GM12878 (cell line): ENCODE measurements around the gene TM9SF4. TPM values are rescaled to one million over a fixed set of nuclear protein-coding genes. Genes with fewer than 3 reads are reported as not detected.

Source experiments
- ATAC-seq: fragments of 200-7000 bp; cut with Tn5 transposase; 3 replicates; pipeline ENCODE4 v1.9.1; 2020; ENCODE audit warnings: mild to moderate bottlenecking, moderate library complexity
- BruUV-seq: library from RNA; stranded (reverse); fragments of 400-500 nt; replicated peaks from 2 replicates; lab custom pipeline; 2021; lab: Mats Ljungman, UMichigan
- CTCF ChIA-PET: fragments of 300-600 bp; sonication (Branson Sonifier 250); formaldehyde crosslinking; extraction: SDS; loops from one replicate; lab custom pipeline; 2021; ENCODE audit warnings: inconsistent platforms; lab: Yijun Ruan, JAX
- POLR2A ChIA-PET: fragments of 350-600 bp; formaldehyde crosslinking; extraction: SDS; loops from one replicate; lab custom pipeline; 2021; ENCODE audit warnings: inconsistent platforms; lab: Charles Lee
- RAD21 ChIA-PET: fragments of 300-600 bp; sonication (Branson Sonifier 250); formaldehyde crosslinking; loops from one replicate; lab custom pipeline; 2023; ENCODE audit warnings: antibody characterized with exemption; ENCODE audit not compliant: unreplicated experiment; lab: Charles Lee
- SMC1A ChIA-PET: fragments of 300-600 bp; sonication (Branson Sonifier 250); formaldehyde crosslinking; loops from one replicate; lab custom pipeline; 2023; ENCODE audit not compliant: unreplicated experiment, uncharacterized antibody; lab: Charles Lee
- DNase-seq: peaks from one replicate; pipeline ENCODE4 v3.0.0-alpha.2; 2011; ENCODE audit warnings: low read depth, low spot score
- FAIRE-seq: peaks from 3 replicates; lab custom pipeline; 2011; peaks lifted over from hg19 to GRCh38; lab: Jason Lieb, UNC
- H2AFZ ChIP-seq: 2 replicates; pipeline ENCODE4 v1.6.0; 2011; ENCODE audit warnings: low read depth, low read length, control low read depth; ENCODE audit not compliant: control insufficient read depth
- H3K27ac ChIP-seq: 2 replicates; pipeline ENCODE4 v1.5.1; 2011; ENCODE audit warnings: control low read depth; ENCODE audit not compliant: control insufficient read depth, insufficient read depth
- H3K27me3 ChIP-seq, 2 experiments: replicated peaks in 1 of 2; 2 replicates each; pipeline versions ENCODE4 v1.6.0 to v1.6.1; 2011; ENCODE audit warnings: low read length in 1 of 2; ENCODE audit not compliant: control insufficient read depth in 2 of 2, insufficient read depth in 2 of 2
- H3K36me3 ChIP-seq, 2 experiments: 2 replicates each; pipeline ENCODE4 v1.5.1; 2011; ENCODE audit warnings: low read length in 1 of 2; ENCODE audit not compliant: control insufficient read depth in 2 of 2, insufficient read depth in 2 of 2
- H3K4me1 ChIP-seq: 2 replicates; pipeline ENCODE4 v1.6.1; 2011; ENCODE audit warnings: mild to moderate bottlenecking, low read length, moderate library complexity, mixed read lengths; ENCODE audit not compliant: control insufficient read depth, insufficient read depth
- H3K4me2 ChIP-seq: 2 replicates; pipeline ENCODE4 v1.6.0; 2011; ENCODE audit warnings: control low read depth; ENCODE audit not compliant: control insufficient read depth, insufficient read depth
- H3K4me3 ChIP-seq: fragments of 200-600 bp; sonication (generic); 2 replicates; pipeline ENCODE4 v1.5.1; 2016
- H3K79me2 ChIP-seq: 2 replicates; pipeline ENCODE4 v1.6.0; 2011; ENCODE audit warnings: low read length; ENCODE audit not compliant: control insufficient read depth, insufficient read depth
- H3K9ac ChIP-seq: 2 replicates; pipeline ENCODE4 v1.8.0; 2011; ENCODE audit warnings: low read length, control low read depth, mixed read lengths; ENCODE audit not compliant: control insufficient read depth, insufficient read depth
- H3K9me3 ChIP-seq: replicated peaks from 3 replicates; pipeline ENCODE4 v1.5.1; 2011; ENCODE audit warnings: mild to moderate bottlenecking, low read length; ENCODE audit not compliant: control insufficient read depth, insufficient read depth
- H4K20me1 ChIP-seq: 2 replicates; pipeline ENCODE4 v1.6.0; 2011; ENCODE audit not compliant: control insufficient read depth, insufficient read depth
- ETV6 ChIP-seq, 2 experiments: fragments of 450-650 bp in 1 of 2; IDR thresholded peaks in 1 of 2; conservative IDR thresholded peaks in 1 of 2; 2 replicates each; pipeline ENCODE4 v1.6.1; 2014; ENCODE audit warnings: antibody characterized with exemption in 1 of 2, borderline replicate concordance in 1 of 2, low read depth in 1 of 2, mild to moderate bottlenecking in 1 of 2, moderate library complexity in 1 of 2
- GABPA ChIP-seq: IDR thresholded peaks from 2 replicates; pipeline ENCODE4 v1.6.1; 2014; ENCODE audit warnings: antibody characterized with exemption, low read depth, mild to moderate bottlenecking, inconsistent platforms
- NFIC ChIP-seq: IDR thresholded peaks from 2 replicates; pipeline ENCODE4 v1.6.1; 2012; ENCODE audit warnings: low read depth, mild to moderate bottlenecking, inconsistent platforms, low read length, moderate library complexity
- NFYB ChIP-seq: IDR thresholded peaks from 2 replicates; pipeline ENCODE4 v1.6.1; 2011; ENCODE audit warnings: low read depth, mild to moderate bottlenecking, low read length, improper control_type of control experiment, moderate library complexity; ENCODE audit not compliant: insufficient read depth
- TCF7 ChIP-seq: IDR thresholded peaks from 2 replicates; pipeline ENCODE4 v1.6.1; 2014; ENCODE audit warnings: antibody characterized with exemption, borderline replicate concordance
- WRNIP1 ChIP-seq: IDR thresholded peaks from 2 replicates; pipeline ENCODE4 v1.6.1; 2011; ENCODE audit warnings: low read depth, low read length, improper control_type of control experiment, borderline replicate concordance
- YBX1 ChIP-seq: fragments of 450-650 bp; IDR thresholded peaks from 2 replicates; pipeline ENCODE4 v1.6.1; 2016; ENCODE audit warnings: antibody characterized with exemption
- WGBS: methylation state at CpG from one replicate; pipeline ENCODE4 v1.1.6; 2016; ENCODE audit warnings: low lambda C conversion rate; ENCODE audit not compliant: insufficient replicate concordance, insufficient coverage; ENCODE audit errors: missing lambda C conversion rate; 5-methylcytosine and 5-hydroxymethylcytosine counted together
- in situ Hi-C: fragments of 300-500 bp; cut with MboI; formaldehyde crosslinking; loops from 9 replicates; pipeline ENCODE4 v1.14.3; 2018; ENCODE audit warnings: mixed read lengths
- intact Hi-C: fragments of 100-400 bp; cut with micrococcal nuclease; formaldehyde crosslinking; loops from one replicate; pipeline ENCODE4 v1.14.2; 2022; ENCODE audit not compliant: unreplicated experiment
- polyA plus RNA-seq, 11 experiments: library from polyadenylated mRNA; depleted of rRNA in 4 of 11; unstranded in 6 of 11; stranded (reverse) in 5 of 11; fragments of >200 nt; fragmentation: Nextera tagmentation in 4 of 11; fragmentation: Illumina TruSeq in 1 of 11; extraction: Ambion mirVana in 4 of 11; extraction: Trizol in 1 of 11; gene quantifications; 1 replicate in 1 of 11; 2 replicates in 10 of 11; pipeline versions ENCODE4 v1.2.1 to v1.2.3, GENCODE V29; 2011 to 2016; ENCODE audit warnings: inconsistent platforms in 2 of 11, missing spikeins in 2 of 11, low read depth in 1 of 11
- total RNA-seq, 4 experiments: library from RNA; depleted of rRNA in 3 of 4; stranded (reverse); fragments of >200 nt in 3 of 4; fragmentation: Illumina TruSeq in 1 of 4; extraction: Trizol in 1 of 4; gene quantifications; 2 replicates each; pipeline versions ENCODE4 v1.2.1 to v1.2.3, GENCODE V29; 2013 to 2021
- TF ChIP-seq, protein P1 (sequence below): fragments of 450-650 bp; formaldehyde crosslinking; IDR thresholded peaks from 2 replicates; pipeline ENCODE4 v1.4.0; 2022; ENCODE audit warnings: mild to moderate bottlenecking, moderate library complexity
- TF ChIP-seq, protein P2 (sequence below): fragments of 450-650 bp; IDR thresholded peaks from 2 replicates; pipeline ENCODE4 v1.6.1; 2017; ENCODE audit warnings: borderline replicate concordance

The TM9SF4 gene
- total and polyA plus RNA-seq, 10 of the 15 experiments (the other 5 are each of a cell fraction or from before 2014, with no cell fraction given), result 8.5 to 47.8 (median 24.3) TPM

DNA sequence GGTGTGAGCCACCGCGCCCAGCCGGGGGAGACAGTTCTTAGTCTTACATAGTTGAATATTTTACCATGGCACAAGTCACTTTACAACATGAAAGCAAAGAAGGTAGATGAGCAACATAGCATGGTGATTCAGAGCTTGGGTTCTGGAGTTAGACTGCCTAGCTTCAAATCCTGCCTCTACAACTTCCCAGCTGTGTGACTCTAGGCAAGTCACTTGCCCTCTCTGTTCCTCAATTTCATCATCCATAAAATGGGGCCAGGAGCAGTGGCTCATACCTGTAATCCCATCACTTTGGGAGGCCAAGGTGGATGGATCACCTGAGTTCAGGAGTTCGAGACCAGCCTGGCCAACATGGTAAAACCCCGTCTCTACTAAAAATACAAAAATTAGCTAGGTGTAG, 31.2 kb upstream of the TM9SF4 start:
- no peaks in the 10 kb centered on the region for H3K79me2 ChIP-seq
- ATAC-seq (no peak), FAIRE-seq (no peak), DNase-seq (no peak)
- no peaks in the 10 kb centered on the region for H3K27me3 ChIP-seq
- ChIA-PET SMC1A (interaction anchor here (1.0 to 4.5 kb wide), 7 partner anchors 10 to 44 kb away, joined by 3 to 21 read pairs (median 3); no protein-coding TSS in a partner anchor), POLR2A (no interaction called here), CTCF (interaction anchor here (0.7 to 5.6 kb wide), 5 partner anchors 9 to 47 kb away, joined by 3 to 36 read pairs (median 10); no protein-coding TSS in a partner anchor), RAD21 (interaction anchor here (1.0 to 5.3 kb wide), 3 partner anchors 11 to 43 kb away, joined by 4 to 19 read pairs (median 8); no protein-coding TSS in a partner anchor)
- H3K4me1 ChIP-seq, result no peaks in the 10 kb centered on the region
- no peak overlapping the region for H3K4me3 ChIP-seq
- H2AFZ ChIP-seq, result no peak overlapping the region
- no peaks in the 10 kb centered on the region for H4K20me1 ChIP-seq
- no peaks in the 10 kb centered on the region for H3K36me3 ChIP-seq
- intact Hi-C loops (no loop called here), in situ Hi-C loops (no loop called here)
- no peak overlapping the region for H3K27ac ChIP-seq
- H3K9me3 ChIP-seq, result no peaks in the 10 kb centered on the region
- WGBS, result 78% methylated on average over 5 of the region's 5 CpGs
- H3K4me2 ChIP-seq, result no peak overlapping the region
- BruUV-seq, result no TSS peak
- H3K9ac ChIP-seq, result no peak overlapping the region
- no peak for TF ChIP-seq NFYB
- TF ChIP-seq GABPA, result no peak
- TF ChIP-seq ETV6 (conservative IDR thresholded peaks at IDR 0.05 in 1 of 2, IDR thresholded peaks at IDR 0.05 in 1 of 2; ENCODE audit: borderline replicate concordance in 1 of 2, low read depth in 1 of 2), result no peak
- TF ChIP-seq NFIC, result no peak
- no peak for TF ChIP-seq YBX1
- TF ChIP-seq TCF7, result no peak
- no peak for TF ChIP-seq WRNIP1
- TF ChIP-seq, protein P1, sequence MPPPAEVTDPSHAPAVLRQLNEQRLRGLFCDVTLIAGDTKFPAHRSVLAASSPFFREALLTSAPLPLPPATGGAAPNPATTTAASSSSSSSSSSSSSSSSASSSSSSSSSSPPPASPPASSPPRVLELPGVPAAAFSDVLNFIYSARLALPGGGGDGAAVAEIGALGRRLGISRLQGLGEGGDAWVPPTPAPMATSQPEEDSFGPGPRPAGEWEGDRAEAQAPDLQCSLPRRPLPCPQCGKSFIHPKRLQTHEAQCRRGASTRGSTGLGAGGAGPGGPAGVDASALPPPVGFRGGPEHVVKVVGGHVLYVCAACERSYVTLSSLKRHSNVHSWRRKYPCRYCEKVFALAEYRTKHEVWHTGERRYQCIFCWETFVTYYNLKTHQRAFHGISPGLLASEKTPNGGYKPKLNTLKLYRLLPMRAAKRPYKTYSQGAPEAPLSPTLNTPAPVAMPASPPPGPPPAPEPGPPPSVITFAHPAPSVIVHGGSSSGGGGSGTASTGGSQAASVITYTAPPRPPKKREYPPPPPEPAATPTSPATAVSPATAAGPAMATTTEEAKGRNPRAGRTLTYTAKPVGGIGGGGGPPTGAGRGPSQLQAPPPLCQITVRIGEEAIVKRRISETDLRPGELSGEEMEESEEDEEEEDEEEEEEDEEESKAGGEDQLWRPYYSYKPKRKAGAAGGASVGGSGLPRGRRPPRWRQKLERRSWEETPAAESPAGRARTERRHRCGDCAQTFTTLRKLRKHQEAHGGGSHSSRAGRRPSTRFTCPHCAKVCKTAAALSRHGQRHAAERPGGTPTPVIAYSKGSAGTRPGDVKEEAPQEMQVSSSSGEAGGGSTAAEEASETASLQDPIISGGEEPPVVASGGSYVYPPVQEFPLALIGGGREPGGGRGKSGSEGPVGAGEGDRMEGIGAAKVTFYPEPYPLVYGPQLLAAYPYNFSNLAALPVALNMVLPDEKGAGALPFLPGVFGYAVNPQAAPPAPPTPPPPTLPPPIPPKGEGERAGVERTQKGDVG (CRISPR knock-in tag), result no peak
- TF ChIP-seq, protein P2, sequence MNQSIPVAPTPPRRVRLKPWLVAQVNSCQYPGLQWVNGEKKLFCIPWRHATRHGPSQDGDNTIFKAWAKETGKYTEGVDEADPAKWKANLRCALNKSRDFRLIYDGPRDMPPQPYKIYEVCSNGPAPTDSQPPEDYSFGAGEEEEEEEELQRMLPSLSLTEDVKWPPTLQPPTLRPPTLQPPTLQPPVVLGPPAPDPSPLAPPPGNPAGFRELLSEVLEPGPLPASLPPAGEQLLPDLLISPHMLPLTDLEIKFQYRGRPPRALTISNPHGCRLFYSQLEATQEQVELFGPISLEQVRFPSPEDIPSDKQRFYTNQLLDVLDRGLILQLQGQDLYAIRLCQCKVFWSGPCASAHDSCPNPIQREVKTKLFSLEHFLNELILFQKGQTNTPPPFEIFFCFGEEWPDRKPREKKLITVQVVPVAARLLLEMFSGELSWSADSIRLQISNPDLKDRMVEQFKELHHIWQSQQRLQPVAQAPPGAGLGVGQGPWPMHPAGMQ, result no peak
